NCI-H2227 (cell line): ENCODE results near the gene RAD51C.
A peak's percentile ranks its signal among the peaks of the same experiment; 100 is the strongest.
"Not testable (repeated sequence)": the region's sequence is repeated elsewhere in the genome, so short reads cannot be mapped to it uniquely, and the experiment has no call there.

ENCODE experiments used
- DNase-seq: peaks from one replicate; lab custom pipeline; 2025; ENCODE audit not compliant: unreplicated experiment; lab: John Stamatoyannopoulos, UW

Gene RAD51C

DNA sequence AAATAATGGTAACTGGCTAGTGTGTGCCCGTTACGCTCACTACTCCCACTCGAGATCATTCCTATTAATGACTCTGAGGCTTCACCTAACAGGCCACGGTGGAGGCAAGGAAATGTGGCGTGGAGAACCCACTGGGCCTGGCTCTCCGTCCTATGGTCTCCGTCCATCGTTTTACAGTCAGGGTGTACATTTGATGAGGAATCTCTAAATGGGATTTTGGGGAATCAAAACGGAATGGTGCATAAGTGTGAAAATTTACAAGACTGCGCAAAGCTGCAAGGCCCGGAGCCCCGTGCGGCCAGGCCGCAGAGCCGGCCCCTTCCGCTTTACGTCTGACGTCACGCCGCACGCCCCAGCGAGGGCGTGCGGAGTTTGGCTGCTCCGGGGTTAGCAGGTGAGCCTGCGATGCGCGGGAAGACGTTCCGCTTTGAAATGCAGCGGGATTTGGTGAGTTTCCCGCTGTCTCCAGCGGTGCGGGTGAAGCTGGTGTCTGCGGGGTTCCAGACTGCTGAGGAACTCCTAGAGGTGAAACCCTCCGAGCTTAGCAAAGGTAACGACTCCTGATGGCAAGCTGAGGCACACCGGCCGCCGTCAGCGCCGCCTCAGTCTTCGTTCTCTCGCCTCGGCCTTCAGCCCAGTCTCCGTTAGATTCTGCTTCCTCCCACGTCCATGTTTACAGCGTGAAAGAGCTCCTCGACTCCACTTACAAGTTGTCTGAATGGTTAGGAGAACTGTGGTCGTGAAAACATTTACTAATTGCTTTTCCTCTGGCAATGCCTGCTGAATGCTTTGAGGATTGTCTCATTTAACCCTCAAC, at the start of gene RAD51C:
RAD51C (plus strand) TSS at position 364 of the 817 bp plus-strand sequence; CDS start at position 406, 42 bp downstream.
- peak; percentile 97 for DNase-seq

DNA sequence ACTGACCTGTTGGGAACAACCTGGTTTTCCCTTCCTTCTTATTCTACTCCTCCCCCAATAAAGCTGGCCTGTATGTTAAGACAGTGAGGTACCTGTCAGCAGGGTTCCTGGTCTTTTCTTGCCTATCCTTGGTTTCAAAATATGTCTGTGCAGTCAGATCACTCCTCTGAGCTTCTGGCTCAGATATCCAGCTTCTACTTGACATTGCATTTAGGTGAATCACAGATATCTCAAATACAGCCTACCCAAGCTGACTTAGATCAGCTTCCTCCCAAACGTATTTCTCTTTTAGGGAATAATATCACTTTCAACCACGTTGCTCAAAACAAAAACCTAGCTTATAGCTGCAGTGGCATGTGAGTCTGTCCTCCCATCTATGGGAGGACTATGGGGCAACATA, 49.3 kb upstream of the RAD51C start:
- DNase-seq: no peak

DNA sequence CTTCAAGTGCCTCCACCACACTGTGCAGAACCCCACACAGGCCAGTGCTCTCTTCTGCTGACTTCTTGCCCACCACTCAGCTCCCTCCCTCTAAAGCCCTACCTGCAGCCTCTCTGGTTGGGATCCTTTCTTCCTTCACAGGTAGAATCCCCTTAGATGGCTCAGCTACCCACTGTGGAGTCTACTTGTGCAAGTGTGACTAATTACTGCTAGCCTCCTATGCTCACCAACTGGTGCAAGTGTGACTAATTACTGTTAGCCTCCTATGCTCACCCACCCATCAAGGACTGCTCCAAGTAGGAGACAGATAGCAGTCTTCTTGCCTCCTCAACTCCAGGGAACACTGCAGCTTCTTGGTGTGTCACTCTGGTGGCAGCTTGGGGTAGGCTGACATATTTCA, 44.2 kb upstream of the RAD51C start:
- no peak for DNase-seq

DNA sequence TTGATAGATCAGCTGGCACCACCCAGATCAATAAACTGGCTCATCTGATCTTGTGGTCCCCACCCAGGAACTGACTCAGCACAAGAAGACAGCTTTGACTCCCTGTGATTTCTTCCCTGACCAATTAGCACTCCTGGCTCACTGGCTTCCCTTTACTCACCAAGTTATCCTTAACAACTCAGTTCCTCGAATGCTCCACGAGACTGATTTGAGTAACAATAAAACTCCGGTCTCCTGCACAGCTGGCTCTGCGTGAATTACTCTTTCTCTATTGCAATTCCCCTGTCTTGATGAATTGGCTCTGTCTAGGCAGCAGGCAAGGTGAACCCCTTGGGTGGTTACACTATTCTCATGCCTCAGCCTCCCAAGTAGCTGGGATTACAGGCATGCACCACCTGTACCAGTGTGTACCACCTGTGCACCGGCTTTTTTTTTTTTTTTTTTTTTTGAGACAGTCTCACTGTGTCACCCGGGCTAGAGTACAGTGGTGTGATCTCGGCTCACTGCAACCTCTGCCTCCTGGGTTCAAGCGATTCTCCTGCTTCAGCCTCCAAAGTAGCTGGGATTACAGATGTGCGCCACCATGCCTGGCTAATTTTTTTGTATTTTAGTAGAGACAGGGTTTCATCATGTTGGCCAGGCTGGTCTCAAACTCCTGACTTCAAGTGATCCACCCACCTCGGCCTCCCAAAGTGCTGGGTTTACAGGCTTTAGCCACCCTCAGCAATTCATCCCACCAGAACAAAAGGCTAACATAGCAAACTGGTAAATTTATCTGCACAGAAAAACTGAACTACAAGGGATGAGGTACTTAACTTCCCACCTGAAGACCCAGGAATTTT, 34.2 kb upstream of the RAD51C start:
- DNase-seq: not testable (repeated sequence)

DNA sequence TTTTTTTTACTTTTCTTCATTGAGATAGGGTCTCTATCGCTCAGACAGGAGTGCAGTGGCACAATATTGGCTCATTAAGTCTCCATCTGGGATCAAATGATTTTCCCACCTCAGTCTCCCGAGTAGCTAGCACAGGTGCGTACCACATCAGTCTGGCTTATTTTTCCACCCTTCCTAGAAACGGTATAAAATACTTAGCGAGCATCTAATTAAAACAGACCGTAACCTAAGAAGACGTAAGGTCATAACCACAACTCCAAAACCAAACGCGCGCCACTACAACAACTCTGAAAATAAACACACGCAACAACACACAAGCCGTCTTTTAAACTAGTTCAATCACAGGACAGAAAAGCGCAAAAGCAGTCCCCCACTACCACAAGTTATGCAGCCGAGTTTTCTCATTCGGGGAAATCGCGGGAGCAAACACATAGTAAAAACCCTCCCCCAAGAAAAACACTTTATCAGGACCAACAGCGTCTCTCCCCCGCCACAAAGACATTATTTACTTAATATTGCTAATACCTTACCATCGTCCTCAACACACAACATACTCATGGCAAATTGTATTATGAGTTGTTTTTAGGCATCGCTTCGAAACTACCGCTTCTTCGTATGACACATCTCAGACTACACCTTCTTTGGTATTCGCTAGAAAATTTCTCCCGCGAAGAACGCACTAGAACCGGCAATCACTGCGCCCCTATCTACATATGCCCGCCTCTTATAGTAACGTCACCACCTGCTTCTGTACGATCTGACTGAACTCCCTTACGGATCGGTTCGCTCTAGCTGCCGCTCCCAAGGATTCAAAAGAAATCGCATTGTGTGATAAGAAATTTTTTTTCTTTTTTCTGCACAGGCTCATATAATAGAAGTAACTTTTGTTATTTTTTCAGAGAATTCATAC, 33.3 kb upstream of the RAD51C start:
- DNase-seq: peak; percentile 95

DNA sequence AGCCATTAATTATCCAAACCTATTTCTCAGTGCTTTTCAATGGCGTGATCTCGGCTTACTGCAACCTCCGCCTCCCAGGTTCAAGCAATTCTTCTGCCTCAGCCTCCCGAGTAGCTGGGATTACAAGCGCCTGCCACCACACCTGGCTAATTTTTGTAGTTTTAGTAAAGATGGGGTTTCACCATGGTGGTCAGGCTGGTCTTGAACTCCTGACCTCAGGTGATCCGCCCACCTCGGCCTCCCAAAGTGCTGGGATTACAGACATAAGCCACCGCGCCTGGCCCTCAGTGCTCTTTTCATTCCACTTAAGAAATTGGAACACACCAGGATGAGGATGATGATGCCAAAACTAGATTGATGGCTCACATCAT, 32.7 kb upstream of the RAD51C start:
- not testable (repeated sequence) for DNase-seq

DNA sequence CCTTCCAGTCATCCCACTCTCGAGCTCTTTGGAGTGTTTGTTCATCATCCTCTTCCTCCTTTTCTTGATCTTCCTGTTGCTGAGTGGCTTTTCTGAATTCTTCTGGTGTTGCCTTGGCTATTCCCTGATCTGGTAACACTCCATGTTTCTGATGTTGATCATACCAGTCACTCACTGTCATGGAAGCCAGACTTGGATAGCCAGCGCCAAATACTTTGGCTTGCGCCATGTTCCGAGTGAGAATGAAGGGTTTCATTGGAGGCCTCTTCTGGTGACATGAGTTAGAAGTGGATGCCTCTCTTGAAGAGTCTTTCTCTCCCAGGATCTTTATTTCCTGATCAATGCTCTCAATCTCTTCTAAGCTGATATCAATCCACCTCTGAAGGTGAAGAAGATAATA, 31.8 kb upstream of the RAD51C start:
- no peak for DNase-seq

DNA sequence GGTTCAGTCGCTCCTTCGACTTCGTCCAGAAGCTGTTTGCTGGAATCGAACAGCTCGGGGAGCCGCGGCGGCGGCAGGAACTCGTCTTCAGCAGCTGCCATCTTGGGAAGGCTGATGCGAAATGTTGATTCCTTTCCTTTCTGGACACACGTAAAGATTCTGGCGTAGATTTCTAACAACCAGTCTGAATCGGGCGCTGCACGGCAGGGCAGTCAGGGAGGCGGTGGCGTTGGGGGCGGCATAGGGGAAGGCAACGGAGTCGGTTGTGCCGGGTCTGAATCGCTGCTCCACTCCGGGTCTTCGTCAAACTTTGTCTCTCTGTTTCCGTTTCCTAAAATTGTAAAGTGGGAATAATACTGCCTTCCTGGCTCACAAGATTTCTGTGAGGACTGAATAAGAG, 30.9 kb upstream of the RAD51C start:
- DNase-seq: no peak

DNA sequence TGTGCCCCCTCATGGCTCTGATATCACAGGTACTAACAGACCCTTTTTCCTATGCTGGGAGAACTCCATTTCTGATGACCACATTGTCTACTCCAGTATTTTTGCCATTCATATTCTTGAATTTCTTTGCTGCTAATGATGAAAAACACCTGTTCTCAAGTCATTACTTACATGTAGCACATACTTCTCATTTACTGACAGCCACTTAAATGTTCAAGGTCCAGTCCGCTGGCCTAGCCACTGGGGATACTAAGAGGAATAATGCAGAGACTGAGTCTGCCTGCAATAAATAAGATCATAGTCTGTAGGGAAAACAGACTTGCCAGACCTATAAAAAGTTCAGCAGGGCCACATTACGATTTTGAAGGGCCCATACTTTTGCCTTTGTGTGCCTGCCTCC, 28.1 kb upstream of the RAD51C start:
- no peak for DNase-seq

DNA sequence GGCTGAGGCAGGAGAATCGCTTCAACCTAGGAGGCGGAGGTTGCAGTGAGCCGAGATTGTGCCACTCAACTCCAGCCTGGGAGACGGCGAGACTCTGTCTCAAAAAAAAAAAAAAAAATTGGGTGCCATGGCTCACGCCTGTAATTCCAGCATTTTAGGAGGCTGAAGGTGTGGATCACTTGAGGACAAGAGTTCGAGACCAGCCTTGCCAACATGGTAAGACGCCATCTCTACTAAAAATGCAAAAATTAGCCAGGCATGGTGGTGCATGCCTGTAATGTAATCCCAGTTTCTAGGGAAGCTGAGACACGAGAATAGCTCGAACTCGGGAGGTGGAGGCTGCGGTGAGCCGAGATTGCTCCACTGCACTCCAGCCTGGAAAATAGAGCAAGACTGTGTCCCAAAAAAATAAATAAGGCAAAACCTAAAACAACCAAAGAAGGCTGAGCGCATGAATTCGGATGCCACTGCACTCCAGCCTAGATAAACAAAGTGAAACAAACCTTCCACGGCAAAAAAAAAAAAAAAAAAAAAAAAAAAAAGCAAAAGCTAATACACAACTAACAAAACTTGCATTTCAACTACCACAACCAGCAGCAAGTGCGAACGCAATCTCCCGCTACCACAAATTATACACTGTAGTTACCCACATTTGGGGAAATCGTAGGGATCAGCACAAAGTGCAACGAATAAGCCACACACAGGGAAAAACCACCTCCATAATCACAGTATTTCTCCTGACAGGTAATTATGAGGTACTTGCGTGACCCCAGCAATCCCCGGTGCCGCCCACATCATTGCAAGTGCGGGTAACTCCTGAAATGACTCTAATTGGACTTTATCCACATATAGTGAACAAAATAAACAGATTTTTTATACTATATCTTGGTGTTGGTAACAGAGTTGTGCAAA, 26.2 kb upstream of the RAD51C start:
- peak; percentile 95 for DNase-seq

DNA sequence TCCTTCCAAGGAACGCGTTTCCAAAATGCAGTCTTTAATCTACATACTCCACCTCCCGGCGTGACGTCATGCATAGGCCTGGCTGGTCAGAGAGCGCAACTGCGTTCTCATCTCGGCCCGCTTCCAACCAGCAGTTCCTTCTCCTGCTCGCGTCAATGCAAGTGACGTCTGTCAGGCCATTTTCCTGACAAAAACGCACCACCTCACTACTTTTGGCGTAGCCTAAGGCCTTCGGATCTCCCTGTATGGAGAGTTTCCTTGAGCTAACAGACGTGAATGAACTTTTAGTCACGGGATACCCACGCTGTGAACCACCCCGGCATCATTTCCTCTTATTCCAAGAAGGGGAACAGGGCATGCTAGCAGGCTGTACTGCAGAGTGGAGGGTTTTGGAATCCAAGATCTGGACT, 25.5 kb upstream of the RAD51C start:
- peak; percentile 97 for DNase-seq

DNA sequence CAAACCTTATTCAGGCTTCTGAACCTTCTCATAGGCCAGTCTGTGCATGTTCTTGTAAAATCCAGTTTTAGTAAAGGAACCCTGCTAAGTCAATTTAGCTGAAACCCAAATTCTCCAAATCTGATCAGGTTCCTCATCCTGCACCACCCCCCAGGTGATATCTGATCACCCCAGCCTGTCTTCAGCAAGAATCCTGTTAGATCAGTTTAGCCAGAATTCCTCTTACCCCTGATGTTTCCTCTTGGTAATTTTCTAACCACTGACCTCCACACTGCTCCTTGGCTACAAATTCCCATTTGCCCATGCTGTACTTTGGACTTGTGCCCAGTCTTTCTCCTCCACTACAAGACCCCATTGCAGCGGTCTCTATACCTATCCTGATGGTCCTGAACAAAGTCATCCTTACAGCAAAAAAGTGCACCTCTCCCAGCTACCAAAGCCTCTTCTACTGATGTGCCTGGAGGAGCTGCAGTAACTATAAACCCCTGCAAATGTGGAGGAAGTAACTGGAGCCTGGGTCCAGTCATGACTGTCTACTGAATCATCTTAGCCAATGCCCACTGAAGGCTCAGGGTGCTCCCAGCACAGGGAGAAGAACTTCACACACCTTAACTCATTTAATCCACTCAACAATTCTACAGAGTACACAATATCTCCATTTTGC, 24.3 kb upstream of the RAD51C start:
- DNase-seq: no peak

DNA sequence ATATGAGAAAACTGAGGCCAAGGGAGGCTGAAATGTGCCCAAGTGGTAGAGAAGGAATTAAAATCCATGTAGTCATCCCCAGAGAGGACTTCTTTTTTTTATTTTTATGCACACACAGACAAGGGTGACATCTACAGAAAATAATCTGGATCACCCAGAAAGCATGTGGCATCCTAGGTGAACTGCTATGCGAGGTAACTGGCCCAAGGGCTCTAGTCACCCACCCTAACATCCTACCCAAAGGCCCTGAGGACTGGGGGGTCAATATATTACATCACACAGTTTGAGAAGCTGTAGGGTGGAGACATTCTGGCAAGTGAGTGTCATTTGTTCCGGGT, 23.8 kb upstream of the RAD51C start:
- DNase-seq: no peak

DNA sequence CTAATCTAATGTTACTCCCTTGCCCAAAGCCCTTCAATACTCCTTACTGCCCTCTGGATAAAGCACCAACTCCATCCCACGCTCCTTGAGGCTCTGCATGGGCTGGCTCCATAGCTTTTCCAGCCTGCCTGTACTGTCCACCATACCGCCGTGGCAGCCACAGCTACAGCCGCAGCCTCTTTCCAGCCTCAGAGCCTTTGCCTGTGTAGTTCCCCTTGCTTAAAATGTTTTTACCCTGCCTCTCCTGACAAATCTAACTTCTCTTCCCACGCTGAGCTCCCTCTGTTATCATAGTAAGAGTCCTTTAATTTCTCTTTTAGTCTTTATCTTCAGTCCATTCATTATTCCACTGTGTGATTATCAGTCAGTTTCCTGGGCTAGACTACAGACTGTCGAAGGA, 22.5 kb upstream of the RAD51C start:
- DNase-seq: no peak

DNA sequence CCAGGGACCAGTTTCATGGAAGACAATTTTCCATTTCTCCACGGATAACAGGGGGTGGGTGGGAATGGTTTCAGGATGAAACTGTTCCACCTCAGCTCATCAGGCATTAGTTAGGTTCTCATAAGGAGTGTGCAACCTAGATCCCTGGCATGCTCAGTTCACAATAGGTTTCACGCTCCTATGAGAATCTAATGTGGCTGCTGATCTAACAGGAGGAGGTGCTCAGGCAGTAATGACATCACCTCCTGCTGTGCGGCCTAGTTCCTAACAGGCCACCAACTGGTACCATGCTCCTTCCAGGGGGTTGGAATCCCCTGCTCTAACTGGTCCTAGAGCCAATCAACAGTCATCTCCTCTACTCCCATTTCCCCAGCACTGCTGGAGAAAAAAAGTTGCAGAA, 20.4 kb upstream of the RAD51C start:
- peak; percentile 13 for DNase-seq

DNA sequence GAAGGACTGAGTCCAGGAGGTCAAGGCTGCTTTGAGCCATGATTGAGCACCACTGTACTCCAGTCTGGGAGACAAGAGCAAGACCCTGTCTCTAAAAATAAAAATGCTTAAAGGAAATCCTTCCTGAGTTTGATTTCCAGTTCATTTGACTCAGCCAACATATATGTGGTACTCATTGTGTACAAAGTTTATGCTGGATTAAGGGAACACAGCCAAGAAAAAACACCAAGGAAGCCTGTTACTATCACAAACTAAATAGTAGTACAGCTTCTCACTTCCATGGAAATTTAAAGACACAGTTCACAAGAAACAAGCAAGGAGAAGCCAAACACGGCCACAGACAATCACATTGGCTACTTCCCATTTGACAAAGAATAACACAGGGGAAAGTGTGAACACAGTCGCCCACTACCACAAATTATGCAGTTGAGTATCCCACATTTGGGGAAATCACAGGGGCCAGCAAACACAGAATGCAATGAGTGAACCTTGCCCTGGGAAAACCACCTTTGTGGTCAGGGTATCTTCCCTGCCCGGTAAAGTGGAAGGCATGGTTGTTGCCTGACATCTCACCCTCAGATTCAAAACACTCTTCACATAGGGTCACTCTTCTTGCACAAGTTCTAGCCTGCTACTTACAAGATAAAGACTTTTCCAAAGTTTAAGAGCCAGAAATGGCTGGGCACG, 15.1 kb upstream of the RAD51C start:
- DNase-seq: no peak

DNA sequence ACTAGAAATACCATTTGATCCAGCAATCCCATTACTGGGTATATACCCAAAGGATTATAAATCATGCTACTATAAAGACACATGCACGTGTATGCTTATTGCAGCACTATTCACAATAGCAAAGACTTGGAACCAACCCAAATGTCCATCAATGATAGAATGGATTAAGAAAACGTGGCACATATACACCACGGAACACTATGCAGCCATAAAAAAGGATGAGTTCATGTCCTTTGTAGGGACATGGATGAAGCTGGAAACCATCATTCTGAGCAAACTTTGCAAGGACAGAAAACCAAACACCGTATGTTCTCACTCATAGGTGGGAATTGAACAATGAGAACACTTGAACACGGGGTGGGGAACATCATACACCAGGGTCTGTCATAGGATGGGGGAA, 14.1 kb upstream of the RAD51C start:
- not testable (repeated sequence) for DNase-seq

DNA sequence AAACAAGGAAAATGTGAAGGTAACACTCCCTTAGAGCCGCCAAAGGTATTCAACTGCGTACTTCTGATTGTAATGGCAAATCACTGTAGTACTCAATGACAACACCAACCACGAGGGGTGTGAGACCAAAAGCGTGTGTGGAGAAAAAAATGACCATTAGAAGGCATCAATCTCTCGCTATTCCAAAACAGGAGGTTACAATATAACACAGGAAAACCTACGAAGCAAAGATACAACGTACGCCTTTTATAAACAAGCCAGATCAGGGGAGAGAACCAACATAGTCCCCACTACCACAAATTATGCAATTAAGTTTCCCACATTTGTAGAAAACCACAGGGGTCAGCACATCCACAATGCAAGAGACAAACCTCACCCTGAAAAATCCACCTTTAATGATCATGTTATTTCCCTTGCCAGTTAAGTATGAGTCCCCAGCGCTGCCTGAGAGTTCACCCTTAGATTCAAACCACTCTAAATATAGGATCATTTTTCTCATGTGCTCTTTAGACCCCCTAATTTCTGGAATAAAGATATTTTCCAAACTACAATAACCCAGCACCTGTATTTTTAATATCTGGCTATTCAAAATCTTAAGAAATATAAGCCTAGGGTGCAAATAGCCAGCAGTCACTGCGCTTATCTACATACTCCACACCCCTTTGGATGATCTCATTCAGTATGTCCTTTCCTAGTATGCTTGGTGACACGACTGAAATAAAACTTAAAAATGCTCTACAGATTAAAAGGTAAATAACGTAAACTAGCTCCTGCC, 13.0 kb upstream of the RAD51C start:
- peak; percentile 80 for DNase-seq

DNA sequence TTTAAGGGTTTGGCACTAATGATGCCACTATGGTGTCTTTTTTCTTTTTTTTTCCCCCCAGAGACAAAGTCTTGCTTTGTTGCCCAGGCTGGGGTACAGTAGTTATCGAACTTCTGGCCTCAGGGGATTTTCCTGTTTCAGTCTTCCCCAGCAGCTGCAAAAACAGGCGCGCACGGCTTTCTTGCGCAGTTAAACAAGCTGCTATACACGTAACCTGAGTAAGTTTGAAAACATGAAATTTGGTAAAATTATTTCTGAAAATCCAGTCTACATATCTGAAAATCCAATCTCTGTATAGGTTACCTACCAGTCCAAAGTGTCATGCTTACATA, 12.4 kb upstream of the RAD51C start:
- no peak for DNase-seq
